ENCODE results near the gene FAM229A. TPM values are rescaled to one million over a fixed set of nuclear protein-coding genes. Genes with fewer than 3 reads are reported as not detected.
A peak's percentile ranks its signal among the peaks of the same experiment; 100 is the strongest.

Gene FAM229A
- total RNA-seq, 1 donor from 2014 or later: 10.1 TPM

DNA sequence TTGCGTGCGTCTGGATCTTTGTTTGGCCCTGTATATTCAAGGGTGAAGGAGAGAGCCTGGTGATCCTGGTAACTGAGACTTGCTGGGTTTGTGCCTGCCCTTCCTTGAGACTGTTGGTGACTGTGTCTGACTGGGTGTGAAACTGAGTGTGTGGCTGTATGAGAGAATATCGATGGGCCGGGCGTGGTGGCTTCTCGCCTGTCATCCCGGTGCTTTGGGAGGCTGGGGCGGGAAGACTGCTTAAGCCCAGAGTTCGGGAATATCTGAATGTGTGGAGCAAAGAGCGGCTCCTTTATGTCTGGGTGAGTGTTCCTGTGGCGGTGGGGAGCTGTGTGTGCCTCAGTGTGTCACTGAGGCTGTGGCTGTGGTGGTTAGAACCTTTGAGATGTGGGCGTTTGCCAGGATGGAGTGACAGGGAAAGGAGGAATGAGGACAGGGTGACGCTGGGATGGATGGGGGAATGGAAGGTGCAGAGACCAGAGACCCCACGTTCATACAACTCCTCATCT lies 23.6 kb downstream of the FAM229A start:
- TF ChIP-seq POLR2A (IDR thresholded peaks at IDR 0.05): no peak
- TF ChIP-seq, protein P1, sequence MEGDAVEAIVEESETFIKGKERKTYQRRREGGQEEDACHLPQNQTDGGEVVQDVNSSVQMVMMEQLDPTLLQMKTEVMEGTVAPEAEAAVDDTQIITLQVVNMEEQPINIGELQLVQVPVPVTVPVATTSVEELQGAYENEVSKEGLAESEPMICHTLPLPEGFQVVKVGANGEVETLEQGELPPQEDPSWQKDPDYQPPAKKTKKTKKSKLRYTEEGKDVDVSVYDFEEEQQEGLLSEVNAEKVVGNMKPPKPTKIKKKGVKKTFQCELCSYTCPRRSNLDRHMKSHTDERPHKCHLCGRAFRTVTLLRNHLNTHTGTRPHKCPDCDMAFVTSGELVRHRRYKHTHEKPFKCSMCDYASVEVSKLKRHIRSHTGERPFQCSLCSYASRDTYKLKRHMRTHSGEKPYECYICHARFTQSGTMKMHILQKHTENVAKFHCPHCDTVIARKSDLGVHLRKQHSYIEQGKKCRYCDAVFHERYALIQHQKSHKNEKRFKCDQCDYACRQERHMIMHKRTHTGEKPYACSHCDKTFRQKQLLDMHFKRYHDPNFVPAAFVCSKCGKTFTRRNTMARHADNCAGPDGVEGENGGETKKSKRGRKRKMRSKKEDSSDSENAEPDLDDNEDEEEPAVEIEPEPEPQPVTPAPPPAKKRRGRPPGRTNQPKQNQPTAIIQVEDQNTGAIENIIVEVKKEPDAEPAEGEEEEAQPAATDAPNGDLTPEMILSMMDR (IDR thresholded peaks at IDR 0.05): no peak
- no peak for TF ChIP-seq POLR2AphosphoS5 (IDR thresholded peaks at IDR 0.05; ENCODE audit: insufficient read depth in 1 of 2, low read depth in 1 of 2)
- Histone ChIP-seq H3K27ac (no peak overlapping the region), H3K36me3 (no peaks in the 10 kb centered on the region), H3K27me3 (no peaks in the 10 kb centered on the region), H3K4me3 (no peak overlapping the region), H3K4me1 (peaks cover 25% of the 10 kb centered on the region), H3K9me3 (no peaks in the 10 kb centered on the region)
- intact Hi-C loops (cut with DNase I): no loop called here
- no peak for DNase-seq (ENCODE audit: extremely low spot score in 2 of 2)

DNA sequence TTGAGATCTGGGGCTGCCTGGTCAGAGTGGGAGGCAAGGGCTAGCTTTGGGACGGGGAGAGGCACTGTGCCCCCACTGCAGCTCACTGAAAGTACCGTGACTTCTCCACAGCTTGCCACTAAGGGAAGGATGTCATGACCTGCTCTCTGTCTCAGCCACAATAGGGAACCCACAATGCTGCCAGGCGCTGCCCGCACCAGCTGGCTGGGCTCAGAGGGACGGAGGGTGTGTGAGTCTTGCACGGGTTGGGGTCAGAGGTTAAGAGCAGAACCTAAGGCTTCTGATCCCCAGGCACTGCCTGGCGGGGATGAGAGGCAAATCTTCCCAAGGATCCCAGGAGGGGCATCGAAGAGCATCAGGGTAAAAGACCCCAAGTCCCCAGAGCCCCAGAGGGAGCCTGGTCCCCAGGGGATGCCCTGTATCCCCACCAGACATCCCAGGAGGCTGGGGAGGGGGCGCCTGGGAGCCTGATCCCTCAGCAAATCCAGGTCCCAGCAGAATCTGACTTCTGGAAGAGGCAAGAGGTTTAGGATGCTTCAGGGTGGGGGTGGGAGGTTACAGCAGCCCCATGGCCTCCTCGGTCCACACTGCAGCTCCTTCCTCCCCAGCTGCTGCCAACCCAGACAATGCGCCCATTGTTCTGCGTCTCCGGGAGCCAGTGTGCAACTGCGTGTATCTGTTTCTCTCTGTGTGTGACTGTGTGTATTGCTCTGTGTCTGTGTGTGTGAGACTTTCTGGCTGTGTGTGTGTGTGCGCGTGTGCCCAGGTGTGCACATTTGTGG lies 24.2 kb downstream of the FAM229A start:
- no peak for DNase-seq (ENCODE audit: extremely low spot score in 2 of 2)
- Histone ChIP-seq H3K36me3 (no peaks in the 10 kb centered on the region), H3K9me3 (no peaks in the 10 kb centered on the region), H3K27ac (no peak overlapping the region), H3K27me3 (no peaks in the 10 kb centered on the region), H3K4me3 (no peak overlapping the region), H3K4me1 (peaks cover 25% of the 10 kb centered on the region)
- TF ChIP-seq POLR2AphosphoS5 (IDR thresholded peaks at IDR 0.05; ENCODE audit: insufficient read depth in 1 of 2, low read depth in 1 of 2): no peak
- TF ChIP-seq POLR2A (IDR thresholded peaks at IDR 0.05): no peak
- TF ChIP-seq, protein P1 (IDR thresholded peaks at IDR 0.05): no peak
- intact Hi-C loops (cut with DNase I): no loop called here

DNA sequence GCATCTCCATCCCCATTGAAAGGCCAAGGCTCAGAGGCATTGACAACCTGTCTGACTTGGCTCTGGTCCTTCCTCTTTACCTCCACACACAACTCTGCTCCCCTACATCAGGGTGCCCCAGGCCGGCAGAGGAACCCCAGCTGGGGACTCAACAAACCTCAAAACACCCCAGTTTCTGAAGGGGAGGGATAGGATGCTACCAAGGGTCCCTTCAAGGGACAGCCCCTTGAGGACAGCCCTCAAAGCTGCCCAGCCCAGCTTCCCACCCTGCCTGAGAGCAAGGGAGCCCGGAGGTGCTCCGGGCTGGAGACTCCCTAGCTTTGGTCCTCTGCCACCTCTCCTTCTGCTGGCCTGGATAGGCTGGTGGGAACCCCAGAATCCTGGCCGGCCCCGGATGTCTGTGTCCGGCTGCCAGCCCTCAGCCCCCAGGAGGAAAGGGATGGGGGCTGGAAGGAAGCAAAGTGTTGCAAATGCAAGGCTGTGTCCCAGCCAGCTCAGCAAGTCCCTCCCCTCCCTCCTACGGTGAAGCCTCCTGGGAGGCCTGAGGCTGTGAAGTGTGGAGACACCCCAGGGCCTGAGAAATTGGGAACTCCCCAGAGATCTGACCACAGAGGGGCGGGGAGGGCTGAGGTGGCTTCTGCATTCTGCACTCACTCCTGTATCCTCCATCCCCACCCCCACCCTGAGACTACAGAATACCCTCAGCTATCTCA lies 25.2 kb downstream of the FAM229A start:
- no peaks in the 10 kb centered on the region for H3K27me3 ChIP-seq
- intact Hi-C loops (cut with DNase I): no loop called here
- no peak for DNase-seq (ENCODE audit: extremely low spot score in 2 of 2)
- H3K36me3 ChIP-seq: peaks cover 0 to 6% of the 10 kb centered on the region in 2 donors
- peaks cover 25% of the 10 kb centered on the region for H3K4me1 ChIP-seq
- no peak overlapping the region for H3K4me3 ChIP-seq
- H3K9me3 ChIP-seq: no peaks in the 10 kb centered on the region
- no peak overlapping the region for H3K27ac ChIP-seq
- TF ChIP-seq POLR2A (IDR thresholded peaks at IDR 0.05): no peak
- no peak for TF ChIP-seq POLR2AphosphoS5 (IDR thresholded peaks at IDR 0.05; ENCODE audit: insufficient read depth in 1 of 2, low read depth in 1 of 2)
- TF ChIP-seq, protein P1 (IDR thresholded peaks at IDR 0.05): no peak

DNA sequence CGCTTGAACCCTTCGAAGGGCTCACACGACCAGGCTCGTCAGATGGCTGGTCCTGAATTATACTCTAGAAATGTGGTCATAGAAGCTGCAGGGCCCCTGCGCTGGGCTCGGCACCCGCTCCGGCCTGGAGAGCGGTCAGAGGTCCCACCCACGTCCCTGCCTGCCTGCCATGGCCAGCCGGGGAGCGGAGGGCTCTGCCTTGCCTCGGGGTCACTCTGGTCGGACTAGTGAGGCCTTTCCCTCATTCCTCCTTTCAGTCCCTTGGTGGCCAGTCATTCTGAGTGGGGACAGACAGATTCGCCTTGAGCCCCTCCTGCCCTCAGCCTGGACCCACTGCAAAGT lies 25.7 kb downstream of the FAM229A start:
- no peaks in the 10 kb centered on the region for H3K9me3 ChIP-seq

More for the DNA sequence above, 25.7 kb downstream of the FAM229A start:
- TF ChIP-seq POLR2AphosphoS5 (IDR thresholded peaks at IDR 0.05; ENCODE audit: insufficient read depth in 1 of 2, low read depth in 1 of 2): no peak
- TF ChIP-seq, protein P1 (IDR thresholded peaks at IDR 0.05): no peak
- no peak for TF ChIP-seq POLR2A (IDR thresholded peaks at IDR 0.05)
- H3K27ac ChIP-seq: peak overlapping the region; percentile 84
- H3K36me3 ChIP-seq: peaks cover 0 to 12% of the 10 kb centered on the region in 2 donors
- peak overlapping the region; percentile 74 to 86 for H3K4me3 ChIP-seq
- peaks cover 25% of the 10 kb centered on the region for H3K4me1 ChIP-seq
- H3K27me3 ChIP-seq: no peaks in the 10 kb centered on the region
- no peak for DNase-seq (ENCODE audit: extremely low spot score in 2 of 2)
- intact Hi-C loops (cut with DNase I): no loop called here
